NCI-H2196 (cell line): ENCODE results near the gene GPX2.

Experiments used
- DNase-seq: peaks from one replicate; lab custom pipeline; 2025; ENCODE audit not compliant: unreplicated experiment; lab: John Stamatoyannopoulos, UW

GPX2 gene

DNA sequence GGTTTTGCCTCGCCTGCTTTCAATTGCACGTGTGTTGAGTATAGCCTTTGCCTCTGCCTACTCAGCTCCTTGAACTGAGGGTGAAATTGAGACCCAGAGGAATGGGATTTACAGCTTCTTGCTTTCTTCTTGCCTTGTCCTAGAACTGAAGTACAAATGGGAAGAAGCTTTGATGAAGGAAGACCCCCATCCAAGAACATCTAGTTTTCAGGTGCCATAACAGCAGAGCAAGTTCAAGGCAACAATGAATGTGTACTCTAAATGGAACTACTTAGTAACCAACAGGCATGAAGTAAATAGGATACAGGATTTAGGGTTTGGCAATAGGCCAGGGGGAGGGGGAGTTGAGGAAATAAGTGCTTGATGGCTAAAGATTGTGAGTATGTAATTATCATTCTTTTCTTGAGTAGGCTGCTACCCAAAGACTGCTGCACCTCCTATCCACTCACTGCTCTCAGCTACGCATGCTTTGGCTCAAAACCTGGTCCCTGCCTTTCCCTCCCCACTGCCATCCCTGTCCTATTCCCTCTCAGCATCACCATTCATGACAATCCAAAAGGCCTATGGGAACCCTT is 2.1 kb downstream of the GPX2 start:
- no peak for DNase-seq

DNA sequence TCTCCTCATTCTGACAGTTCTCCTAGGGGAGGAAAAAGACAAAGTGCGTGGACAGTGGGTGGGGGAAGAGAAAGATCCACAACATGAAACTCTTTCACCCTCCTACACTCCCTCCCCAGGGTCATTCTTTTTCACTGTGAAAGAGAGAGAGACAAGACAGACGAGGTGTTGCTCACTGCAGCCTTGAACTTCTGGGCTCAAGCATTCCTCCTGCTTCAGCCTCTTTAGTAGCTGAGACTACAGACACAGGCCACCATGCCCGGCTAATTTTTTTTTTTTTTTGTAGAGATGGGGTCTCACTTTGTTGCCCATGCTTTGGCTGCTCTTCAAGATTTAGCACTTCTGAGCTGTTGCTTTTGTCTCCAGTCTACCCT is 2.7 kb downstream of the GPX2 start:
- no peak for DNase-seq

DNA sequence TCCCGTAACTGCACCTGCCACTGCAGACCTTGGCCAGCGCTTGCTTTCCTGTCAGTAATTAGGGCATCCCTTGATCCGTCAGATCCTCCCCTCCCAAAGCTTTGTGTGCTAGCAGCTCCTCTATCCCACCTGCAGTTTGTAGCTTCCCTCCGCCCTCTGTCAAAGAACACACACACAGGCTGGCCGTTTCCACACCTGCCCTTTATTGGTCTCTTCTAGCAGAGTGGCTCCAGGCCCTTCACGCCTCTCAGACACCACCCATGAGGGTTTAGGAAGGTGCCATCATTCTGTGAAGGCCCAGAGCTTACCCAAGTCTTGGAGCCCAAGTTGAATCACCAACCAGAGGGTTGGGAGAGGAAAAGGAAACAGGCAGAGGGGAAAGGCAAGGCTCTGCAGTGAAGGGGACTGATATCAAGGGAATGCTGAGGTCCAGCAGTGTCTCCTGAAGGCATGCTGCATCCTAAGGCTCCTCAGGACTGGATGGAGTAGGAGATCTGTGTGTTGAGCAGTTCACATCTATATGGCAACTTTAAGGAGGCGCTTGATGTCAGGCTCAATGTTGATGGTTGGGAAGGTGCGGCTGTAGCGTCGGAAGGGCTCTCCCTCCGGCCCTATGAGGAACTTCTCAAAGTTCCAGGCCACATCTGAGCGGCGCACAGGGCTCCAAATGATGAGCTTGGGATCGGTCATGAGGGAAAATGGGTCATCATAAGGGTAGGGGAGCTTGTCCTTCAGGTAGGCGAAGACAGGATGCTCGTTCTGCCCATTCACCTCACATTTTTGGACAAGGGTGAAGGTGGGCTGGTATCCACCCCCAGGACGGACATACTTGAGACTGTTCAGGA is 3.4 kb downstream of the GPX2 start:
- peak; percentile 77 for DNase-seq

GRCh38 chr14:64937821-64938193 is 4.7 kb downstream of the GPX2 start:
- peak; percentile 45 for DNase-seq

DNA sequence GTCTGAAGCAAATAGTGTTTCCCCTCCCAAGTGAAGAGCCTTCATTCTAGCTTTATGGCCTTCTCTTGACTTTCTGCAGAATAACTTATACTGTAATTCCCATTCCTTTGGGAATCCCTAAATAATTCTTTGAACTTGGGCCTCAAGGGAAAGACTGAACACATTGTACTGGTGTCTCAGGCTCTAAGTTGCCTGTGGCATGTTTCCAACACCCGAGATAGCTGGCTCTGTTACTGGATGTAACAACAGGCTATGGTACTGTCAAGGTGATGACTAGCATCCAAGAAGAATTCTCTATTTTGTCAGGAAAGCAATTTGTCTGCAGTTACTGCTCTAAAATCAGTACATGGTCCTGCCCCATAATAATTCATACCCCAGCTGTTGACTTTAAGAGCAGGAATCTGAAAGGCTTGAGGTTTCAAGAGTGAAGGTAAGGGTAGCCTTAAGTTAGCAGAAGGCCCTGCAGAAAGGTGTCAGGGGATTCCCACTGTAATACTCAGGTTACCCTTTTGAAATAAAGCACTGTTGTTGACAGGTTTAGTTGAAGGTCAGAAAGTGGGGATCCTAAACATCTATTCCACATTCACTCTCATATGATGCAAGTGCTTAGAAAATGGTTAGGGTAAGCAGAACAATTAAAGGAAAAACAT is 5.2 kb downstream of the GPX2 start:
- no peak for DNase-seq

DNA sequence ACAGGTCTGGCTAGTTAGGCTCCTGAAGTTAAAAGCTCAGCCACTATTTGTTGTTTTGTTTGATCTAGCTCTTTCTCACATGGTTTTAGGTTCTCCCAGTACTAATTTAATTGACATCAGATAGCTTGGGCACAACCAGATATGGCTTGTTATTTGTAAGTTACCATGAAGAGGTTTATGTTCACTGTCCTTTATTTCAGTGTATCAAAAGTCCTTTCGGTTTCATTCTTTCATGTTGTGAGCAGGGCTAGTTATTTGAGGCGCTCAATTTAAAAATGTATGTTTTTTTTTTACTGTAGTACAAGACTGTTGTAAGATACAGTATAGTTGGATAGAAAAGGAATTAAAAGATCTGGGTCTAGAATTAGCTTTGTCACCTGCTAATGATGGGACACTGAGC is 7.0 kb downstream of the GPX2 start:
- no peak for DNase-seq

DNA sequence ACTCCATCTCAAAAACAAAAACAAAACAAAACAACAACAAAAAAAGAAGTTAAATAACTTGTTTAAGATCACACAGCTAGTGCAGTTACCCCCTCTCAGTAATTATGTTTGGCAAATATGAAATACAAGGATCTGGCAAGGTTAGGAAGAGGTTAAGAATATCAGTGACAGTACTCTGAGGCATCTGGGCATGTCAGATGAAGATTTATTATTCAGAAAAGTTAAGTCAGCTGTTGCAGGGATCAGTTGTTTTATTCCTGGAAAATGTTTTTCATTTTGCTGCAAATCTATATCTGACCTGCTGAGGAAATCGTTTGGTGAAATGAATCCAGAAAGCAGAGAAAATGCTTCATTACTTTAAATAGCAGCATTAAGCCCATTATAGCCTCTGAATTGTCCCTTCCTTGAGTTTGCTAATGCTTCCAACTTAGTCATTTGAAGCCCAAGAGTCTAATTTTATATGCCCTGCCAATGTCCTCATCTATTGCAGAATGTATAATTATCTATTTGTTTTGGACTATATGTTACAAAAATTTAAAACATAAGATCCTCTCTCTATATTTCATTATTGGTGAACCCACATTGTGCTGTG is 8.1 kb downstream of the GPX2 start:
- DNase-seq, result no peak

GRCh38 chr14:64932231-64932630 is 10.3 kb downstream of the GPX2 start:
- DNase-seq, result no peak

DNA sequence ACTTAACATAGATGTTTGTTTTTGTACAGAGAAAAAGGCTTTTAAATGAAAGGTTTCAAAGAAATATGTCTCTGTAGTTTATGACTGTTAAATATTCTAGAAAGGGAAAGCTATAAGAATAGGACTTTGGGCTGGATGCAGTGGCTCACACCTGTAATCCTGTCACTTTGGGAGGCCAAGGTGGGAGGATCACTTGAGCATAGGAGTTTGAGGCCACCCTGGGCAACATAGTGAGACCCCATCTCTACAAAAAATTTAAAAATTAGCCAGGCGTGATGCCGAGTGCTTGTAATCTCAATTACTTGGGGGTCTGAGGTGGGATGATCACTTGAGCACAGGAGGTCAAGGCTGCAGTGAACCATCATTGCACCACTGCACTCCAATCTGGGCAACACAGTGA is 11.4 kb downstream of the GPX2 start:
- DNase-seq, result no peak

DNA sequence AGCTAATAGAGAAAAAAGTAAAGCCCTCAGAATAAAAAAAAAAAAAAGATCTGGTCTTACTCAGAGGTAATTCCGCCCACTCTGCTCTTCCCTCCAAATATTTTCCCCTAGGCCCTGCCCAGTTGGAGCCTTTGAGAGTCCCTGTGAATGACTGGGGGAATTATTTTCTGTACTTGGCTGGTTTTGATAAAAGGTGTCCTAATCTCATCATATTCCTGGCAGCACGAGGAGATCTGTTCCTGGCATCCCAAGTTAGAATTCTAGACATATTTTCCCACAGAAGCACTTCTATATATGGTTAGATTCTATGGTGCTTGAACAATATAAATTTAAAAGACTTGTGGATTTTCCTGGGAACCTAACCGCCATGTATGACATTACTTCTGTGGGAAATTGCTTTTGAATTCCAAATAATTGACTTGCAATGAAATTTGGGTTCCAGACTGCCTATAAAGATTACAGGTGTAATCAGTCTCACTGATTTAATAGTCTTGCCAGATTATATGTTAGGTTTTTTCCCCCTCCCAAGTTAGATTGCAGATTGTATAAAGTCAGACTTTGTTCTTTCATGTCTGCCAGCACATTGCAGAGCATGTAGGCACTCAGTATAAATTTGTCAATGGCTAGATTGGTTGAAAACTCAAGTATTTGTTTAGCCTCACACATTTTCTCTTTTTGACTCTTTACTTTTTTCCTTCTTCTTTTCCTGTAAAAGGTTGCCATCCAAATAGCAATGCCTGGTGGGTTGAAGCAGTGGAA is 12.3 kb downstream of the GPX2 start:
- DNase-seq, result no peak

DNA sequence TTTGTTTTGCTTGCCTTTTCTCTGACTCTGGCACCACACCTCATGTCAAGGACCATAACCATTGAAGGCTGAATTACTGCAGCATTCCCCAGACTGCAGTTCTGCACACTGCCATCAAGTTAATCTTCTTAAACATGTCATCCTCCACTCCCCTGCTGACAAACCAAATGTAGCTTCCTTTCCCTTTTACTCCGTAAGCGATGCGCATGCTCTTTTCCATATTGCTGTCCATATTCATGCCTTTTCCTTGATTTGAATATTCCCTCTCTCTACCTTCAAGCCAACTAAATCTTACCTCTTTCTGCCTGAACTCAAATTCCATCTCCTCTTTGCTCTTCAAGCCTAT is 13.6 kb downstream of the GPX2 start:
- DNase-seq, result no peak

DNA sequence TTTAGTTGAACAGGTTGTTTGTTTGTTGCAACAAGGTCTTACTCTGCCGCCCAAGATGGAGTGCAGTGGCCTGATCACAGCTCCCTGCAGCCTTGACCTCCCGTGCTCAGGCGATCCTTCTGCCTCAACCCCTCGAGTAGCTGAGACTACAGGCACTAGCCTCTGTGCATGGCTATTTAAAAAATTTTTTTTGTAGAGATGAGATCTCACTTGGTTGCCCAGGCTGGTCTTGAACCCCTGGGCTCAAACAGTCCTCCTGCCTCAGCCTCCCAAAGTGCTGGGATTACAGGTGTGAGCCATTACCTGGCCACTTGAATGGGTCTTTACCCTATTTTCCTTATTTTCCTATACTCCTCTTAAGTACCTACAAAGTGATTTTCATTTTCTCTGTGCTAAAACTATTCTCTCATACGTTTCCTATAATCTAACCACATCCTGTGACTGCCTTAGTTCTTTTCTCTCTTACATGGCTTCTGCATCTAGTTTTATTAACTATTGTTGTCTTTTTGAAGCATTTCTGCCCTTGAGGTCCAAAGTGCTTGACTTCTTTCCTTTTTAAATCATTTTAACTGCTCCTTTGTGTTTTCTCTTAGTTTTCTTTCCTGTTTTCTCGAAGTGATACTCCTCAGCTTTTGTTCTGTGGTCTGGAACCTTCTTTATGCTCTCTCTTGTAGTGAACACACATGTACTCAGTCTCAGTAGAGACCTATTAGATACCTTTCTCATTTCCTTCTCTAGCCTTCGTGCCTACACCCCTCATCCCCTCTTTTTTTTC is 14.1 kb downstream of the GPX2 start:
- DNase-seq, result no peak

DNA sequence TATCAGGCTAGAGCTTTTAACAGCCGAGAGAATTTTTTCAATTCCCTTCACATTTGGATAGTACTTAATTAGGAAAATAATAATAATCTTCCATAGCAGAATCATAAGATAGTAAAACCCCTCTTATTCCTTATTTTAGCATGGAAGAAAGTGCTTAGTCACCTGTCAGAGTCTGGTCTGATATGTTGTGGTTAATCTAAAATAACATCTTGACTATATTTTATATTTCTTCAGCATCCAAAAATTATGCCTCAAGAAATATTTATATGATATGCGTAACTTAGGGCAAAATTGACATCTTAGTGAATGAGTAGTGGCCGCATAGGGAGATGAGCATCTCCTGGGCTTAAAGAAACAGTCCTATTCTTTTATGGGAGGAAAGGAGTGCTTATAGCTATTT is 15.5 kb downstream of the GPX2 start:
- DNase-seq, result no peak

DNA sequence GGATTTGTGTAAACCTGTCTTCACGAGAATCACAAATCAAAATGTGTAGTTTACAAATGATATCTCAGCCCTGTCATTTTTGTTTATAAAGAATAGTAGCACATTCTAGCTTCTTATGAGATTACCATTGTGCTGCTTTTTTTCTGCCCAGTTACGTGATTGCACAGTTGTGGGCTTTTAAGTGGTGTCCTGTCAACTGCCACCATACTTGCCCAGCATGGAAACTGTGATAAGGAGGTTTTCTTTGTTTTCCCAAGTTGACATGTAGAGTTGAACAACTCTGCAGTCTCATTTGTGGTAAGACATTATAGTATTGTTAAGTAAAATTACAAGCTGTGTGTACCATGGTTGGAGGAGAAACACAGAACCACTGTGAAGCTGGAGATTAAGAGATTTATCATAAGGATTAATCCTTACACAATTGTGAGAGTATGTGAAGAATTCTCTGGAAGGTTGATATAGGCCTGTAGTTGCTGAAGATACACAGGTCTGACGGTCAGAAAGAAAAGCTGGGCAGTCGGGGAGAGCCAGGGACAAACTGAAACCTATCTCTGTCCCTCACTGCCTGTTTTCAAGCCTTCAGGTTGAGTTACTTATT is 16.0 kb downstream of the GPX2 start:
- DNase-seq, result no peak

- DNase-seq, result no peak
These were observed 19.5 kb downstream of the GPX2 start for GRCh38 chr14:64923015-64923414.

DNA sequence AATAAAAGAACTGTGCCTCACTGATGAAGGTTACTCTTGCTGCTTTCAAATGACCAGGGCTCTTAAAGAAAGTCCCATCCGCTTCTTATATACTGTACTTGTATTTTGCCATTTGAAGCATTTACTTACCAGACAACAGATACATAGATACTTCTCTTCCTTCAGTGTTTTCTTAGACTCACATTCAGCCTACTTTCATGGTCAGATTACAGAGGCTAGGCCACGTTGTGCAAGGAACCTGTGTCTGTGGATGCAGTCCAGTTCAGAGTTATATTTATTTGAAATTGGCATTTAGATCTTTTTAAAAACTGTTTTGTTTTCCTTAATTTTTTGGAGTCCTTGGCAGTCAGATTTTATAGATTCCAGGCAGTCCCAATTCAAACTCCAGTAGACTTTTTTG is 22.1 kb downstream of the GPX2 start:
- no peak for DNase-seq

GRCh38 chr14:64919618-64920017 is 22.9 kb downstream of the GPX2 start:
- no peak for DNase-seq

- no peak for DNase-seq
These were observed 23.3 kb downstream of the GPX2 start for GRCh38 chr14:64919215-64919614.

- DNase-seq, result no peak
These were observed 24.3 kb downstream of the GPX2 start for GRCh38 chr14:64918216-64918615.

- no peak for DNase-seq
These were observed 26.7 kb downstream of the GPX2 start for GRCh38 chr14:64915797-64916196.
